Measurements from ENCODE around the gene ANGPTL8.

Gene ANGPTL8

DNA sequence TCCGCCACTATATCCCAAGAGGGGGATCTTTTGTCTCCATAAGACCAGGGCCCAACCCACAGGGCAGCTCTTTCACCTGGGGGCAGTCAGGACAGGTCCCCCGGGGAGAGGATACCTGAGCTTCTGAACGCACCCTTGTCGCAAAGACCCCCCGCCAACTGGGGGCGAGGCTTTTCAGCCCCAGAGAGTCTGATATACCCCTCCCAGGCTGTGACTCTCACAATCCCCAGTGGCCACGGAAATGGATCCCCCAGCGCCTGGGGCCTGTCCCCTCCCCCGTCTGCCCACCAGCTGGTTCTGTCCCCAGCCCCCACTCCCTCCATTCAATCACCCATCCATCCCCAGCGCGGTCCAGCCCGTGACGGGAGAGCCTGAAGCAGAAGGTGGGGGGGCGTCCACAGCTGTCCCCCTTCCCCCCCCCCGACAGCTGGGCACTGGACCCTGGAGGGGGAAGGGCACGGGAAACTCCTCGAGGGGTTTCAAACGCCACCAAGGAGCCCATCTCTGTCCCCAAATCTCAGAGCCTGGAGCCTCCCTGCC lies 22.1 kb downstream of the ANGPTL8 start:
- no peak for DNase-seq (ENCODE audit: low read depth in 2 of 2)

DNA sequence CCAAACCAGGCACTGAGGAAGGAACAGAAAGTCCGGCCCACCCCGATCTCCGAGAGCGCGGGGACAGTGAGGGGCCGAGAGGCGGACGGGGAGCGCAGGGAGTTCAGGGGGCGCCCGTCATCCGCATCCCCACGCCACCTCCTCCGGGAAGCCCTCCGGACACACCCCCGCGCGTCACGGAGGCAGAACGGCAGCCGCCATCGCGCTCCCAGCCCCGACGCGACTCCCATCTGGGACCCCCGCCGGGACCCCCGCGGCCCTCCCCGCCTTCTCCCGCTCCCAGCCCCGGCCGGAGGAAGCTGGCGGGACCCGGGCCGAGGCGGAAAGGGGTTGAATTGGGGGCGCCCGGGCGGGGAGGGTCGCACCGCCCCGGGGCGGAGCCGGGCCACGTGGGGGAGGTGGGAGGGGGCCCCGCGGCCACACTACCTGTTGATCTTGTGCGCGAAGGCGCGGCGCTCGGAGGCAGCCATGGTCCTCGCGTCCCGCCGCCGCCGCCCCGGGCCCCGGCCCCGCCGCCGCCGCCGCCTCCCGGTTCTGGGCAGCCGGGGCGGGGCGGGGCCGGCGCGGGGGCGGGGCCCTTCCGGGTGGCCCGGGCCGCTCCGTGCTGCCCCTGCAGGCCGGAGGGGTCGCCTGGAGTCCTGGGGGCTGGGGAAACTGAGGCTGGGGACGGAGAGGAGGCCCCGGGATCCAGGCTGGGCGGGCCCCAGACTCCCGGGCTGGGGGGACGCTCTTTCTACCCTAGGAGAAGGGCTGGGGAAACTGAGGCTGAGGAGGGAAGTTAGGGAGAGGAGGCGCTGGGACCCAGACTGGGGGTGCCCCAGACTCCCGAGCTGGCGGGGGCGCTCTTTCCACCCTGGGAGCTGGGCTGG lies 22.8 kb downstream of the ANGPTL8 start, which contains the start of gene DOCK6:
DOCK6 (minus strand) TSS at position 554 of the 869 bp plus-strand sequence; CDS start at position 470, 84 bp downstream.
- DNase-seq (ENCODE audit: low read depth in 2 of 2): peak in 1 of 2 donors; percentile 30

DNA sequence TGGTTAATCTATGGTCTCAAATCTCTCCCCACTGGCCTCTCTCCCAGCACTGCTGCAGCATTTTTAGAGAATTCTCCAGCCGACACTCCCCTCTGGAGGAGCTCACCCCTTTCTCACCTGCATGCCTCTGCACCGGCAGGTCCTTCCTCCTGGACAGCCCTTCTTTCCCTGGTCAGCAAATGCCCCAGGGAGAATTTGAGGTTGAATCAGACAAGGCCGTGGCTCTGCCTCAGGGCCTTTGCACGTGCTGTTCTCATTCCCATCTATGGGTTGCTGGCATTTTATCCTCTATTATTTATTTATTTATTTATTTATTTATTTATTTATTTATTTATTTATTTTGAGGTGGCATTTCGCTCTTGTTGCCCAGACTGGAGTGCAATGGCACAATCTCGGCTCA lies 24.3 kb downstream of the ANGPTL8 start:
- no peak for DNase-seq (ENCODE audit: low read depth in 2 of 2)

DNA sequence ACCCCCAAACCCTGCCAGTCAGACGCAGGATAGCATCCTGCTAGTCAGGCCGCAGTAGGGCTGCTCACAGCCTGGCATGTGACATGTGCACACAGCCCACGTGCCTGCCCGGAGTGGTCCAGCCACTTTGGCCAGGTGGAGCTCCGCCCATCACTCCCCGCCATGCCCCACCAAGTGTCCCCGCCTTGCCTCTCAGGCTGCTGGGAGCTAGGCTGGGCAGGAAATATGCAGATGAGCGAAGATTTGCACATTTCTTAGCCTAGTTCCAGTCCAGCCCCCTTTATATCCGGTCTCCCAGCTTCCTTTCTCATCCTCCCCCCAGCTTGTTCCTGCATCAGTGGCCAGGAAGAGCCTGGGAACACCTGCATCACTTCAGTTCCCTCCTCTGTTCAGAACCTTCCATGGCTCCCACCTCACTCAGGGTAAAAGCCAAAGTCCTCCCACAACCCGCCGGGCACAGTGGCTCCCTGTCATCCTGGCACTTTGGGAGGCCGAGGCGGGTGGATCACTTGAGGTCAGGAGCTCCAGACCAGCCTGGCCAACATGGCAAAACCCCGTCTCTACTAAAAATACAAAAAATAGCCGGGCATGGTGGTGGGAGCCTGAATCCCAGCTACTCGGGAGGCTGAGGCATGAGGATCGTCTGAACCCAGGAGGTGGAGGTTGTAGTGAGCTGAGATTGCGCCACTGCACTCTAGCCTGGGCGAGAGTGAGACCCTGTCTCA lies 25.2 kb downstream of the ANGPTL8 start:
- no peak for DNase-seq (ENCODE audit: low read depth in 2 of 2)

DNA sequence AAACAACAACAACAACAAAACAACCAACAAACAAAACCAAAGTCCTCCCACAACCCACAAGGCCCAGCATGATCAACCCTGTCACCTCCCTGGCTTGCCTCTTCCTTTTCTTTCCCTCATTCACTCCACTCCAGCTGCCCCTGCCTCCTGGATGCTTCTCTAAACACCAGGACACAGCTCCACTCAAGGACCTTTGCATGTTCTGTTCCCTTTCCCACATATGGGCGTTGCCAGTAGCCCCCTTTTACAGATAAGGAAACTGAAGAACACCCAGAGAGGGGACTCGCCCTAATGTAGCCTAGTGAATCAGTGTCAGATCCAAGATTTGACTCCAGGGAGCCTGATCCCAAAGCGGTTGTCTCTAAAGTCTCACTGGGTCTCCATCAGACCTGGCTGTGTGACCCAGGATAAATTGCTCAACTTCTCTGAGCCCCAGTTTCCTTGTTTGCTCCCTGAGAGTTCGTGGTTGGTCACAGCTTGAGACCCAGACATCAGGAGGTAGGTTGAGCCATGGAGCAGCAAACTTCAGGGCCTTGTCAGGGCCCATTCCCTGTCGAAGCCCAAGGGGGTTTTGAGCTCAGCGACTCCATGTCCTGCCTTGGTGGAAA lies 25.9 kb downstream of the ANGPTL8 start:
- no peak for DNase-seq (ENCODE audit: low read depth in 2 of 2)

DNA sequence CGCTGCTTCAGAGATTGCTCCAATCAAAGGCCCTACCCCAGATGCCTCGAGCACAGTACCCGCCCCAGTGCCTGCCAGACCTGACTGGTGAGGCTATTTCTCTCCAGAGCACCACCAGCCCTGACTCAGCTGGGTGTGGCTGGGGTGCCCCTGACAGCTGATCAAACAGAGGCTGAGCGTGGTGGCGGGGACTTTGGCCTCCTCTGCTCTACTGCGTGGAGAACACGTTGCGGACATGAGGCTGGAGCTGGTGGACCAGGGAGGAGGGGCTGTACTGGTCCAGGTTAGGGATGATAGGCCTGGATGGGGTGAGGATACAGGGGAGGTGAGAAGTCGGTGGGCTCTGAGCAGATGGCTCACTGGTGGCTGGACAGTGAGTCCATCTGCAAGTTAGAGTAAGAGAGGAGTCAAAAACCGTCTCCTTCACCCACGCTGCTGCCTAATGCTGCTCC lies 26.4 kb downstream of the ANGPTL8 start:
- no peak for DNase-seq (ENCODE audit: low read depth in 2 of 2)

DNA sequence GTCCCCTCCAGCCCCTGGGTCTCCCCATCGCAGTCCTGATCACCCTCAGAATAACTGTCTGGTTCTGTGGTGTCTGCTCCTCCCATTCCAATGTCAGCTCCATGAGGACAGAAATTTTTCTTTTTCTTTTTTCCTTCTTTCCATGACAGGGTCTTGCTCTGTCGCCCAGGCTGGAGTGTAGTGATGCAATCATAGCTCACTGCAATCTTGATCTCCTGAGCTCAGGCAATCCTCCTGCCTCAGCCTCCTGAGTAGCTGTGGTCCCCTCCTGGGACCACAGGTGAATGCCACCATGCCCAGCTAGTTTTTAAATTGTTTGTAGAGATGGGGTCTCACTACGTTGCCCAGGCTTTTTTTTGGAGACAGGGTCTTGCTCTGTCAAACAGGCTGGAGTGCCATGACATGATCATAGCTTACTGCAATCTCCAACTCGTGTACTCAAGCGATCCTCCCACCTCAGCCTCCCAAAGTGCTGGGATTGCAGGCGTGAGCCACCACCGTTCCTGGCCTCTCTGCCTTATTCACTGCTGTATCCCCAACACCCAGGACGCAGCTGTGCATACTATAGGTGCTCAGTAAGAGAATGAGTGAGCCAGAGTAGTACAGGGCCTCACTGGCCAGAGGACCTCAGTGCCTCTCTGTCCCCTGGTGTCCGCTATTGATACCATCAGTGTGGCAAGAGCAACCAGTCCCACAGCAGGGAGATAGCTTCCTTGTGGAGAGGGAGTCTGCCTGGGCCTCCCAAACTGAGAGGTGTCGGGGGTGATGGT lies 28.1 kb downstream of the ANGPTL8 start:
- no peak for DNase-seq (ENCODE audit: low read depth in 2 of 2)

DNA sequence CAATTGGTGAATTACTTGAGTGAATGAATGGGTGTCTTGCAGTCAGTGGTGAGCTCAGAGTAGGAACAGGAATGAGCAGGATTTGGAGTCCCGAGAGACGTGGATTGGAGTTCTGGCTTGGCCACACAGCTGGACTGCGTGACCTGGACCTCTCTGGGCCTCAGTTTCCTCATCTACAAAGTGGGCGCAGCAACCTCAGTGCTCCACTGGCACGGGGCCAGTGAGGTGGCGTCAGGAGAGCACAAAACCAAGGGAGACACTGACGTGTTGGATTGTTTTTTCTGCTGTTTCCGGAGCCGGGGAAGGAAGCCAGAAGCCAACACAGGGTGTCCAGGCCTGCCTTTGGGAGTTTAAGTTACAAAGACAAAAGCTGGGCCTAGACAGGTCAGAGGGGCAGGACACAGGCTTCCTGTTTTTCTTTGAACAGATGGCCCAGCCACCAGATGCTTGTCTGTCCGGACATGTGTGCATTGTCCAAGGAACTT lies 29.4 kb downstream of the ANGPTL8 start:
- no peak for DNase-seq (ENCODE audit: low read depth in 2 of 2)

DNA sequence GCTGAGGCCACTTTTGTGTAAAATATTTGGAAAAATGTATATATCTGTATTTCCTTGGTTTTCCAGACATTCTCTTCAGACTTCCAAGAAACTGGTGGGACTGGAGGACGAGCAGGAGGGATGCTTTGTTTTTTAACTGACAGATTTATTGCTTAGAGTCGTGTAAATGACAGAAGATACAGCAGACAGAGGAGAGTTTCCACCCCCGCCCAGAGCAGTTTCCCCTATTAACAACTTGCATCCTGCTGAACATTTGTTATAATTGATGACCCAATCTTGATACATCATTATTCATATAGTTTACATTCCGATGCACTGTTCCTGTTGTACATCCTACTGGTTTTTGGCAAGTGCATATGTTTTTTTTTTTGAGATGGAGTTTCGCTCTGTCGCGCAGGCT lies 30.0 kb downstream of the ANGPTL8 start:
- no peak for DNase-seq (ENCODE audit: low read depth in 2 of 2)

DNA sequence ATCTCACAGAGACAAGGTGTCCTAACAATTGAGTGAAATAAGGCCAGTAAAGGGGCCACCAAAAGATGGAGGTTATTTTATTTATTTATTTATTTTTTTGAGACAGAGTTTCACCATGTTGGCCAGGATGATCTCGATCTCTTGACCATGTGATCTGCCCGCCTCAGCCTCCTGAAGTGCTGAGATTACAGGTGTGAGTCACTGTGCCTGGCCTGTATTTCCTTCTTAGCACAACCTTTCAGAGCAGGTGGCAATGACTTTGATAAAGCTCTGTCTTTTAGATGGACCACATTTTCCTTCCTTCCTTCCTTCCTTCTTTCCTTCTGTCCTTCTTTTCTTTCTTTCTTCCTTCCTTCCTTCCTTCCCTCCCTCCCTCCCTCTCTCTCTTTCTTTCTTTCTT lies 33.9 kb downstream of the ANGPTL8 start:
- no peak for DNase-seq (ENCODE audit: low read depth in 2 of 2)

DNA sequence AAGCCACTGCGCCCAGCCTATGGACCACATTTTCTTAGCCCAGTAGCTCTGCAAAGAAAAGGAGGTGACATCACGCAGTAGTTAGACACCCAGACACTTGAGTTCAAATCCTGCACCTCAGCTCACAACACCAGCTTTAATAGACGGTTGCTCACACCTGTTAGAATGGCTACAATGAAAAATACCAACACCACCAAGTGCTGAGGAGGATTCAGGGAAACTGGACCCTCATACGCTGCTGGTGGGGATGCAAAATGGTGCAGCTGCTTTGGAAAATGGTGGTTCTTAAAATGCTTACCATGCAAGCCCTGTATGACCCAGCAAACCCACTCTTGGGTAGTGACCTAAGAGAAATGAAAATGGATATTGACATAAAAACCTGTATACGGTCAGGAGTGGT lies 34.6 kb downstream of the ANGPTL8 start:
- DNase-seq (ENCODE audit: low read depth in 2 of 2): no peak

DNA sequence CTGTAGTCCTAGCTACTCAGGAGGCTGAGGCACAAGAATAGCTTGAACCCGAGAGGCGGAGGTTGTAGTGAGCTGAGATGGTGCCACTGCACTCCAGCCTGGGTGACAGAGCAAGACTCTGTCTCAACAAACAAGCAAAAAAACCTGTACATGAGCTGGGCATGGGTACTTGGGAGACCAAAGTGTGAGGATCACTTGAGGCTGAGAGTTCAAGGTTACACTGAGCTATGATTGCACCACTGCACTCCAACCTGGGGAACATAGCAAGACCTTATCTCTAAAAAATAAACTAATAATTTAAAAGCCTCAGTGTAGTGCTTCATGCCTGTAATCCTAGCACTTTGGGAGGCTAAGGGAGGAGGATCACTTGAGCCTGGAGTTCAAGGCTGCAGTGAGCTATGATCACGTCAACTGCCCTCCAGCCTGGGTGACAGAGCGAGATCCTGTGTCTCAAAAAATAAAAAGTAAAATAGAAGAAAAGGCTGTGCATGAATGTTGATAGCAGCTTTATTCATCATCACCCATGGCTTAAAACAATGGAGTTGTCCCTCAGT lies 35.2 kb downstream of the ANGPTL8 start:
- DNase-seq (ENCODE audit: low read depth in 2 of 2): no peak

DNA sequence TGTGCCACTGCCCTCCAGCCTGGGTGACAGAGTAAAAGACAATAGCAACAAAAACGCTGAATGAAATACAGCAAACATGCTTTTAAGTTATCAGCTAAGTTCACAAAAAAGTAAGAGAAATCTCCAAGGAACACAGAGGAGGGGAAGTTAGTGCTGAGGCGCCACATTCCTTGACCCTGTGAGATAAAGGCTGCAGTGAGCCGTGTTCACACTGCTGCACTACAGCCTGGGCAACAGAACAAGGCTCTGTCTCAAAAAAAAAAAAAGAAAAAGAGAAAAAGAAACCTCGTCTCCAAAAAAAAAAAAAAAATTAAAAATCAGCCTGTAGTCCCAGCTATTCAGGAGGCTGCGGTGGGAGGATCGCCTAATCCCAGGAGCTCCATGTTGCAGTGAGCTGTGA lies 39.3 kb downstream of the ANGPTL8 start:
- DNase-seq (ENCODE audit: low read depth in 2 of 2): no peak

DNA sequence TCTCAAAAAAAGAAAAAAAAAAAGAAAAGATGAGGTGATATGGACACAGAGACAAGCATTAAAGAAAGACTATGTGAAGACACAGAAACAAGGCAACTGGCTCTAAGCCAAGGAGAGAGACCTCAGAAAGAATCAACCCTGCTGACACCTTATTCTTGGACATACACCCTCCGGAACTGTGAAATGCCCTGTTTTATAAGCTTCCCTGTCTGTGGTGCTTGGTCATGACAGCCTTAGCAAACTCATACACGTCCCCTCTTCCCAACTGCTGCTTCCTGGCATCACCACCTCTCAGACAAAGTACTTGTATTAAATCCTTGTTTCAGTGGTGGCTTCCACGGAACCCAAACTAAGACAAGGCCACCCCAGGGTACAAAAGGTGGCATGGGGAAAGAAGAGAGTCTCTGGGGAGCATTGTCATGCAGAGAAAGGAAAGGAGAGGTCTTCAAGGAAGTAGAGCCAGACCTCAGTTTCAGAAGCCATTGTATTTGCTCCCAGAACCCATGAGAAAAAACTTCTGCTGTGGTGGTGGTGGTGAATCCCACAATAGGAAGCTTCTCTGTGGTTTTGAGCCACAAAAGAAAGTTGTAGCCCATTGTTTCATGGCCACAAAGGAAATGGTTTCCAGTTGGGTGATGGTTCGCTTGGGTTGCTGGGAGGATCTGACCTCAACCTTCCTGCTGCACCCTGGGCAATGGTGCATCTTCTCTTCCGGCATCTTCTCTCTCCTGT lies 40.3 kb downstream of the ANGPTL8 start:
- DNase-seq (ENCODE audit: low read depth in 2 of 2): no peak

DNA sequence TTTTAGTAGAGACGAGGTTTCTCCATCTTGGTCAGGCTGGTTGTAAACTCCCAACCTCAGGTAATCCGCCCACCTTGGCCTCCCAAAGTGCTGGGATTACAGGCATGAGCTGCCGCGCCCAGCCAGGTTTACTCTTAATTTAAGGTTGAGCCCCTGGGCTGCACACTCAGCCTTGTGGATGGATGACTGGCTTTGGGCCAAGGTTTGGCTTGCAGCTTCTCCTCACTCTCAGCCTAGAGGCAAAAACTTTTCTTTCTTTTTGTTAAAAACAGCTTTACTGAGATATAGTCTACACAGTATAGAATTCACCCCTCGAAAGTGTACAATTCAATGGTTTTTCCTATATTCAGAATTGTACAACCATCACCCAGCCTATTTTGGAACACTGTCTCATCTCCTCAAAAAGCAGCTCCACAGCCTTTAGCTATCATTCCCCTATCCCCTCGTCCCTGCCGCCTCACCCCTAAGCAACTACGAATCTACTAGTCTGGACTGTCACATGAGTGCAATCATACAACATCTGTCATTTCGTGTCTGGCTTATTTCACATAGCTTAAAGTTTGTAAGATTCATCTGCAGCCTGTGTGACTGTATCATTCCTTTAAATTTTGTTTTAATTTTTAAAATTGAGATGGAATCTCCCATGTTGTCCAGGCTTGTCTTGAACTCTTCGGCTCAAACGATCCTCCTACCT lies 42.1 kb downstream of the ANGPTL8 start:
- DNase-seq (ENCODE audit: low read depth in 2 of 2): no peak

DNA sequence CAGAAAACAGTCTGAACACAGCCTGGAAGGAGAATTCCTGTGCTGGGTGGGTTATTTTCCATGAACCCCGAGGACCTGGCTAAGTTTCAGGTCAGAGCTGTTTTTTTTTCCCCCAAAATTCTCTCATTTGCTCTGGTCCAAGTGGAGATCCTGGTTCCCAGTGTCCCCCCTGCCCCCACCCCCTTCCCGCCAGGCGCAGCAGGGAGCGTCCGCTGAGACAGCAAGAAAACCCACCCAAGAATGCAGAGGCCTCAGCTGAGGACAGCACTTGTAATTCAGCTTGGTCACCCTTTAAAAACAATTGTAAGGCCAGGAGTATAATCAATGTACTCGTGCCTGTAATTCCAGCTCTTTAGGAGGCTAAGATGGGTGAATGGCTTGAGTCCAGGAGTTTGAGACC lies 45.1 kb downstream of the ANGPTL8 start:
- no peak for DNase-seq (ENCODE audit: low read depth in 2 of 2)

DNA sequence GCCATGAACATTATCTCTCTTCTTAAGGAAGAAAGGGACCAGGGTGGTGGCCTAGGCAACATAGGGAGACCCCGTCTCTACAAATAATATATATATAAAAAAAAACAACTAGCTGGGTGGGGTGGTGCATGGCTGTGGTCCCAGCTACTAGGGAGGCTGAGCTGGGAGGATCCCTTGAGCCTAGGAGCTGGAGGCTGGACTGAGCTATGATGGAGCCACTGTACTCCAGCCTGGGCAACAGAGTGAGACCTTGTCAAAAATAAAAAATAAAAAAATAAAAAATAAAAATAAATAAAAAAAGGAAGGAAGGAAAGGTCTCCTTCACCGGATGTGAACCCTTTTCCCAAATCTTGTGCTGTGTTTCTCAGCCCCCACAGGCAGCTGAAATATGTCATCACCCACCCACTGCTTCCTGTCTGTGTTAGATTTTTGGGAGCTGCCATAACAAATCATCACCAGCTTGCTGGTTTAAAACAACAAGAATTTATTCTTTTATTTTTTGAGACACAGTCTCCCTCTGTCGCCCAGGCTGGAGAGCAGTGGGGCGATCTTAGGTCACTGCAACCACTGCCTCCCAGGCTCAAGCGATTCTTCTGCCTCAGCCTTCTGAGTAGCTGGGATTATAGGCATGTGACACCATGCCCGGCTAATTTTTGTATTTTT lies 47.0 kb downstream of the ANGPTL8 start:
- no peak for DNase-seq (ENCODE audit: low read depth in 2 of 2)

DNA sequence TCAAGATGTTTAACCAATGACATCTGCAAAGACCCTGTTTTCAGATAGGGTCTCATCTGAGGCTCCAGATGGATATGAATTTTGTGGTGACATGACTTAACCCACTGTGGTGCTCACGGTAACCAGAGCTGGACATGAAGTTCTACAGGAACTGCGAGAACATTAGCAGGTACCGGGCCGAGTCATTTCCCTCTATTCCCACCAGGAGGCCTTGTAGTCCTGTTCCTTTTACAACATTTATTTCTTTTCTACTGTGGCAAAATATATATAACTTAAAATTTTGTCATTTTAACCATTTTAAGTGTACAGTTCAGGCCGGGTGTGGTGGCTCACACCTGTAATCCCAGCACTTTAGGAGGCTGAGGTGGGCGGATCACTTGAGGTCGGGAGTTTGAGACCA lies 48.9 kb downstream of the ANGPTL8 start:
- DNase-seq (ENCODE audit: low read depth in 2 of 2): no peak

DNA sequence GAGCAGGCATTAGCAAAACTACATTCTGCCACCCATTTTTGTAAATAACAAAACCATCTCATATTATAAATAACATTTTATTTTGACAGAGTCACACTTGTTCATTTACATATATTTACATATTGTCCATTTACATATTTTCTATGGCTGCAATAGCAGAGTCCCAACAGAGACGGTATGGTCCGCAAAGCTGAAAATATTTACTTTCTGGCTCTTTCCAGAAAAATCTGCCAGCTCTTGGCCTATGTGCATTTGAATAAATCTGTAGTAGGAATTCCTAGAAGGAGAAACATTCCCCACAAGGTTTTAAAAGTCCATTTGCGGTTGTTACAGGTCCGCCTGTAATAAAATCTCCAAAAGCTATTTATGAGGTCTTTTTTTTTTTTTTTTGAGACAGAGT lies 50.8 kb downstream of the ANGPTL8 start:
- no peak for DNase-seq (ENCODE audit: low read depth in 2 of 2)

Data from stimulated activated CD4-positive, alpha-beta T cell treated with anti-CD3 and anti-CD28 coated beads, Interleukin-1b, Interleukin-23, amount 100 ng/mL, for 4 hours (primary cell).